ENCODE data around the gene RASA4. TPM values are rescaled to one million over a fixed set of nuclear protein-coding genes. Genes with fewer than 3 reads are reported as not detected.
"Not testable (repeated sequence)": the region's sequence is repeated elsewhere in the genome, so short reads cannot be mapped to it uniquely, and the experiment has no call there.

The RASA4 gene
- total RNA-seq, 1 donor from 2014 or later, result 5.0 TPM

GRCh38 chr7:102606848-102607247, 9.7 kb downstream of the RASA4 start:
- not testable (repeated sequence) for DNase-seq (ENCODE audit: low read depth)

- not testable (repeated sequence) for DNase-seq (ENCODE audit: low read depth)
Observed at GRCh38 chr7:102604431-102605145, 12.0 kb downstream of the RASA4 start.

GRCh38 chr7:102602317-102602716, 14.2 kb downstream of the RASA4 start:
- not testable (repeated sequence) for DNase-seq (ENCODE audit: low read depth)

GRCh38 chr7:102599699-102600098, 16.9 kb downstream of the RASA4 start:
- not testable (repeated sequence) for DNase-seq (ENCODE audit: low read depth)

DNA sequence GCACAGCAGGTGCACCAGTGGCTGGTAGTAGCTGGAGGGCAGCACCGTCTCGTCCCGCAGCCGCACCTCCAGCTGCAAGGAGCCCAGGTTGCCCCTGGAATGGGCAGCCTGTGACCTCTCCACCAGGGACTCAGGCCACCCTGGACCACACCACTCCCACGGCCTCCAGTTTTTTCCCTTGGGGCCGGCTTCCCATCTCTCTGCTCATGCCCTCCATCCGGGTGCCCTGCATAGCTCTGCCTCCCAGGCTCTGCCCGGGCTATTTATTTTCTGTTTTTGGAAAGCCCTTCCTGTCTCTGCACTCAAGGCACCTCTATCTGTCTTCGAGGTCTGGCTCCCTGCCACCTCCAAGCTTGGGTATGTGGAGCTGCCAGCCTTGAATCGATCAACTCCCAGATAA, 20.5 kb downstream of the RASA4 start:
- not testable (repeated sequence) for DNase-seq (ENCODE audit: low read depth)

- not testable (repeated sequence) for DNase-seq (ENCODE audit: low read depth)
Observed at GRCh38 chr7:102593637-102594334, 22.8 kb downstream of the RASA4 start.

- not testable (repeated sequence) for DNase-seq (ENCODE audit: low read depth)
Observed at GRCh38 chr7:102592477-102593019, 24.0 kb downstream of the RASA4 start.

- DNase-seq (ENCODE audit: low read depth), result not testable (repeated sequence)
Observed at GRCh38 chr7:102589857-102590256, 26.7 kb downstream of the RASA4 start.

GRCh38 chr7:102583495-102583894, 33.1 kb downstream of the RASA4 start:
- not testable (repeated sequence) for DNase-seq (ENCODE audit: low read depth)

DNA sequence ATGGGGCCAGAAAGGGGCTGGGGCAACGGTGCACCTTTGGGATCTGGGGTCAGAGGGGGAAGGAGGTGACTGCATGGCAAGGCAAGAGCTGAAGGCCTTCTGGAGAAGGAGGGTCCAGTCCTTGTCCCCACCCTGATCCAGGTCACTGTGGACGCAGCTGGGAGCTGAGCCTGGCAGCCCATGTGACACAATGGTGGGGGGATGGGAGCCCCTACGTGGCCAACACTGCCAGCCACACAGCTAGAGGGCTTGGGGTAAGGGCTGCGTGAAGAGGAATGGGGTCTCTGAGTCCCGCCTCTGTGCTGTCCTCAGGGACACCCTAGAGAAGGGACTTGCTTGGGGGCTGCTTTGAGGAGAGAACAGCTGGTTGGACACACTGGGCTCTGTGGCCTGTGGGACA, 34.8 kb downstream of the RASA4 start:
- not testable (repeated sequence) for DNase-seq (ENCODE audit: low read depth)

DNA sequence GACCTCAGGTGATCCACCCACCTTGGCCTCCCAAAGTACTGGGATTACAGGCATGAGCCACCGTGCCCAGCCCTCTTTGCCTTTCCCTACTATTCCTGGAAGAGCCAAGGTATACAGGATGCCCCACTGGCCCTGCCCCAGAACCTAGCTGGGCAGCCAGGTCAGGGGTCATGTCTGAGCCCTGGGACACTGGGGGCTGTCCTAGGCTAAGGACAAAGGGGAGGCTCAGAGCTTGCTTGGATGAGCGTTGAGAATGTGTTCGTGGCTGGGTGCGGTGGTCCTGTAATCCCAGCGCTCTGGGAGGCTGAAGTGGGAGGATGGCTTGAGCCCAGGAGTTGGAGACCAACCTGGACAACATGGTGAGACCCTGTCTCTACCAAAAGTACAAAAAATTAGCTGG, 38.1 kb downstream of the RASA4 start:
- not testable (repeated sequence) for DNase-seq (ENCODE audit: low read depth)

GRCh38 chr7:102577315-102578240, 39.0 kb downstream of the RASA4 start:
- DNase-seq (ENCODE audit: low read depth), result not testable (repeated sequence)

DNA sequence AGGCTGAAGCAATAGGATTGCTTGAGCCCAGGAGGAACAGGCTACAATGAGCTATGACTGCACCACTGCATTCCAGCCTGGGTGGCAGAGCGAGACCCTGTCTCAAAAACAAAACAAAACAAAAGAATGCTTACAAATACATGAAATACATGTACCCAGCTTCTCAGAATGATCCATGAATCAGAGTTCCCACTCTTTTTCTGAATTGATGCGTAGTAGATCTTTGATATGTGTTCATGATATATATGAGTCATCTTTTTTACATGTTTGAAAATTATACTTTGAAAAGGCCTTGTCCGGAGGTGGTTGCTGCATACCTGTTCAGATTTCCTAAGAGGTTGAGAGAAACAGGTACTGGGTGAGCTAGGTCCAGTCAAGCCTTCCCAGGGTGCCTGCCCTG, 40.2 kb downstream of the RASA4 start:
- DNase-seq (ENCODE audit: low read depth), result not testable (repeated sequence)

GRCh38 chr7:102574607-102575006, 41.9 kb downstream of the RASA4 start:
- DNase-seq (ENCODE audit: low read depth), result not testable (repeated sequence)

- DNase-seq (ENCODE audit: low read depth), result peak; percentile 74
Observed at GRCh38 chr7:102572261-102573239, 44.0 kb downstream of the RASA4 start, which contains the start of gene POLR2J3. Gene POLR2J3, minus strand, starts transcription at chr7:102572583. Its CDS starts 62 bp downstream, at chr7:102572521.

GRCh38 chr7:102568620-102569019, 47.9 kb downstream of the RASA4 start:
- not testable (repeated sequence) for DNase-seq (ENCODE audit: low read depth)

GRCh38 chr7:102550808-102551422, 65.6 kb downstream of the RASA4 start, which contains the start of gene SPDYE2:
Gene SPDYE2, plus strand, starts transcription at chr7:102551226. Its CDS starts 2,030 bp downstream, at chr7:102553256.
- not testable (repeated sequence) for DNase-seq (ENCODE audit: low read depth)

- not testable (repeated sequence) for DNase-seq (ENCODE audit: low read depth)
Observed at GRCh38 chr7:102546353-102546752, 70.2 kb downstream of the RASA4 start.

- DNase-seq (ENCODE audit: low read depth), result not testable (repeated sequence)
Observed at GRCh38 chr7:102545288-102545687, 71.3 kb downstream of the RASA4 start.

DNA sequence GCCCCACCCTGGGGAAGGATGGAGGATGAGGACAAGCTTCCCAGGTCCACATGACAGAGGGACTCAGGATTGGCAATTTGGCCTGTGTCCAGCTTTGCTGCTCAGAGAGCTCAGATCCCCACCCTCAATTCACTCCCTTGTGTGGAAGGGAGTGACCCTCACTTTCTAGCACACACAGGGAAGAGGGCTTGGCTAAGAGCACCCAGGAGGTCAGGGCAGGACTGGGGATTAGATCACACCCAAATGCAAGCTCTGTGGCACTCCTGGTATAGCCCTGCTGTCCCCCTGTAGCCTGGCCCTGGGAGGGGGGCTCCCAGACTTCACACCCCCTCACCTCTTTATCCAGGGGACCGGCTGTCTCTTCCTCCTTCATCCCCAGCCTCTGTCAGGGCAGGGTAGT, 72.2 kb downstream of the RASA4 start:
- not testable (repeated sequence) for DNase-seq (ENCODE audit: low read depth)
